GM21786 (cell line): ENCODE results near the gene MRNIP.

Source experiments
- ATAC-seq: cut with Tn5 transposase; IDR thresholded peaks from one replicate; pipeline ENCODE4 v1.9.1; 2021; ENCODE audit not compliant: unreplicated experiment

MRNIP gene

DNA sequence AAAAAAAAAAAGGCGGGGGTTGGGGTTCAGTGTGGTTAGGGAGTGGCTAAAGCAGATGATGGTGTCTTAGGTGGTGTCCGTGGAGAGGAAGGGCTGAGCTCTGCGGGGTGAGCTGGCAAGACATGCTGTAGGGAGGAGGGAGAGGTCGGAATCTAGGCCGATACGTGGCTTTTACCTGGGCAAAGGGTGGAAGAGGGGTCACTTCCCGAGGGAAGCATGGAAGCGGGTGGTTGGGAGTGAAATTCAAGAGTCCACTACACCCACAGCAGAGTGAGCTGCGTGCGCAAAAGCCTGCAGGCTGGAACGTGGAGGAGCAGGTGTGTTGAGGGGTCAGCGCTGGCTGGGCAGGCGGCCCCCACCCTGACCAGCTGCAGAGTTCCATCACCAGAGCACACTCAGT, 31.3 kb upstream of the MRNIP start:
- no peak for ATAC-seq

DNA sequence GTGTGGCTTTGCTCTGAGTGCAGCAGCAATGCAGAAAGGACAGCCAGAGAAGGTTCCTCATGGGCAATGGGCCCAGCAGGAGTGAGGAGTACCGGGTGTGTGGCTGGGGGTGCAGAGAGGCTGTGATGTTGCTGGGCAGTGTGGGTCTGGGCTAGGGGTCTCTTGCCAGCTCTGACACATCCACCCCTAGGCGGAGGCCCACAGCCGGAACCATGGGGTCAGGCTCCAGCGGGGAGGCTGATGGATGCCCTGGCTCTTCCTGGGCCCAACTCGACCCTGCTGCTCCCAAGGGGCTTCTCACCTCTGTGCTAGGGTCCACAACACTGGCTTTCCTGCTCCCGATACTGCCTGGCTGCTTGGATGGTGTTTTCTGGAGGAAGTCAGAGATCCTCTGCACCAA, 29.2 kb upstream of the MRNIP start:
- ATAC-seq: no peak

DNA sequence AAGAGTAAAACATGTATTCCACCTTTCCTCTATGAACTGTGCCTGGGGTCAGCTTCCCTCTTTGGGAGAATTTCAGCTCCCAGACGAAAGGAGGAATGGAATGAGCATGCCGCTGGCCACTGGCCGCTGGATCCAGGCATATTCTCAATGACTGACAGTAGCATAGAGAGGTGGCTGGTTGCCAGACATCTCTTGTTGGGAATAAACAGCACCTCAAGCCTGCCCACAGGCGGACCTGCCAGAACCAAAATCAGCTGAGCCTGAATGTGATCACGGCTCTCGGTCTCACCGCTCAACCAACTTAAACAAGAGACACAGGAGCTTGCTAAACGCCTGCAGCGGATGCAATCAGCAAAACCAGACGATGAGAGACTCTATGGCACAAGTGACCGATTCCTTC, 28.5 kb upstream of the MRNIP start:
- no peak for ATAC-seq

DNA sequence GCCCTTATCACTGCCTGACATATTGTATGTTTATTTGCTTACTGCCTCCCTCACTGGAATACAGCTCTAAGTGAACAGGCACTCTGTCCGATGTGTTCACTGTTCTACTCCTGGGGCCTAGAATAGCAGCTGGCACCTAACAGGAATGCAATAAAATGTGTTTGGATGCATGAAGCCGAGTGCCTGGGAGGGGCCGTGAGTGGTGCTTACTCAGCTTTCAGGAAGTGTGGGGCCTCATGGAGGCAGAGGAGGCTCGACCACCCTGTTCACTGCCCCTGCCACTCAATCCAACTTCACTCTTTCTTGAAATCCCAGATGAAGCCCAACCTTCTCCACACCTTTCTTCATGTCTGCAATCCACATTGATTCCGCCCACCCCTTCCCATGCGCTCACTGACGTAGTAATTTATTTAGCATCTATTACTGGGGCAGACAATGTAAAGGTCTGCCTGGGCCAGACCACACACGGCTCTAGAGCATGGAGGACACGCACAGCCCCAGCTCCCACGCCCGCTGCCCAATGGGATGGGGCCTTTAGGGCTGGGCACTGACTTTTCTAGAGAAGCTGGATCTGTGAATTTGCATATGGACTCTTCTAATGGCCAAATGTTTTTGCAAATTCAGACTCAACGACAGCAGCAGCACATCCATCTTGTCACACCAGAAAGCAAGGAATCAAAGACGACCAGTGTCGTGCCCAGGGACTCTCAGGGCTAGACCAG, 27.7 kb upstream of the MRNIP start:
- ATAC-seq: no peak

DNA sequence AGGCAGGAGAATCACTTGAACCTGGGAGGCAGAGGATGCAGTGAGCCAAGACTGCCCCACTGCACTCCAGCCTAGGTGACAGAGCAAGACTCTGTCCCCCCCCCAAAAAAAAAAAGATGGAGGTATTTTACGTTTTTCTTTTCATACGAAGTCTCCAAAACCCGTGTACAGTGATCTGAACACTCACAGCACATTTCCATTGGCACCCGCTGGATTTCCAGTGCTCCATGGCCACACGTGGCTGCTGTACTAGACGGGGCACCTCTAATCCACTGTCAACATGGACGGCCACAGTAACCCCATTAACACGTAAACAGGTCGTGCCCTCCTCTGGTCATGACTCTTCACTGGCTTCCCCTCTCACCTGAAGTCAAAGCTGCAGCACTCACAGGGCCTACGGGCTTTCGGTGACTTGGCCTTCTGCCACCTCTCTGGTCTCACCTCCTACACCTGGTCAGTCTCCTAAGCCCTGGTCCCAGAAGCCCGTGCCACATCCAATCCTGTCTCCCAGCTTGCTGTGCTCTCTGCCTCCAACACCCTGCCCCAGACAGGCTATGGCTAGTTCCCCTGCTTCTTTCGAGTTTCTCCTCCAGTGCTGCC, 27.0 kb upstream of the MRNIP start:
- ATAC-seq: no peak

DNA sequence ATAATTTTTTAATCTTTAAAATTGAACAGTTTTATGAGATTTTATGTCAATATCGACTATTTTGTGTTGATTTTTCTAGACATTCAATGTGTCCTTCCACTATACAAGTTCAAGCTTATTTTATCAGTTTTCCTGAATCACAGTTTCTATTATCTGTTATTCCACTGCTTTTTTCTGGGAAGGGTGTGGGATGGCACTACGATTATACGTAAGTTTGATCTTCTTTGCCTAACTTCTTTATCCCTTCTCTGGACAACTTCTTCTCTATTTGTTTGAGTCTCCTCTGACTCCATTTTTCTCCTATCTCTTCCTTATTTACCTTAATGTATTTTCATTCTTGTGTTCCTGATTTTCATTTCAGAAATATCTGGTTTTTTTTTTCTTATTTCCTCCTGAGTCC, 24.5 kb upstream of the MRNIP start:
- ATAC-seq: no peak

DNA sequence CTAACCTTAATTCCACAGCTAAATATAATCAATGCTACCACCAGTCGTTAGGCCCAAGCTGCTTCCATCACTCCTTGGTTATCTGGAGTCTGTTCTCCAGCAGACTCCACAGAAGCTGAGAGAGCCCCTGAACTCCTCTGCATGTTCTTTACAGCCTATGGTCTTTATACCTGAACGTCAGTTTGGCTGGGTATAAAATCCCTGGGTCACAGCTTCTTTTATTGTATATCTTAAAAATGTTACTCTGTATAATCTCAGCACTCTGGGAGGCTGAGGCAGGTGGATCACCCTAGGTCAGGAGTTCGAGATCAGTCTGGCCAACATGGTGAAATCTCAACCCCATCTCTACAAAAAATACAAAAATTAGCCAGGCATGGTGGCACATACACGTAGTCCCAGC, 23.7 kb upstream of the MRNIP start:
- ATAC-seq: no peak

DNA sequence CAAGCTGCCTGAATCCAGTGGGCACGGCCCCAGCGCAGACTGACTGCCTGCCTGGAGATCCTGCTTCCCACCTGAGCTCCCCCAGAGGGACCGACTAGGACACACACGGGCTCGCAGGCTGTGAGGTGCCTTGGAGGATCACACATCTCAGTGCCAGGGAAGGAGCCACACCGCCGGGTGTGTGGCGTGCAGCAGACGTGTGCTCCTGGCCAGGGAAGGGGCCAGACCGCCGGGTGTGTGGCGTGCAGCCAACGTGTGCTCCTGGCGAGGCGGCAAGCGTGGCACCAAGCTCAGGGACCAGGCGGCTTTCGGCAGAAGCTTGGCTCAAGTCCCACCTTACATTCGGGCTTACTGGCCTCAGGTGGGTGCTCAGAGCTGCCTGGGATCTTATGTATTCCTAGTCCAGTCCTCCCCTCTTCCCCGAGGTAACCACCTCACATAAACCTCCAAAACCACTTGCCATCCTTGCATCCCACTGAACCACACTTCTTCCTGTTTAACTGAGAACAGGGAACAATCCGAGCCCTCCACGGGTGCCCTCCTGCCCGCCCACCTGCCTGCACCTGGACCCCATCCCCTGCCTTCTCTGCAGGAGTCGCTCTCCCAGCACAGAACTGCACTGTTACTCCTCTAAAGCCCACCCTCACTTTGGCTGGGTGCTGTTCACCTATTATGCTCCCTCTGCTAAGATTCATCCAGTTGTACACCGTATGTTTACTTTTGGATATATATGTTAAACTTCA, 22.4 kb upstream of the MRNIP start:
- ATAC-seq: no peak

DNA sequence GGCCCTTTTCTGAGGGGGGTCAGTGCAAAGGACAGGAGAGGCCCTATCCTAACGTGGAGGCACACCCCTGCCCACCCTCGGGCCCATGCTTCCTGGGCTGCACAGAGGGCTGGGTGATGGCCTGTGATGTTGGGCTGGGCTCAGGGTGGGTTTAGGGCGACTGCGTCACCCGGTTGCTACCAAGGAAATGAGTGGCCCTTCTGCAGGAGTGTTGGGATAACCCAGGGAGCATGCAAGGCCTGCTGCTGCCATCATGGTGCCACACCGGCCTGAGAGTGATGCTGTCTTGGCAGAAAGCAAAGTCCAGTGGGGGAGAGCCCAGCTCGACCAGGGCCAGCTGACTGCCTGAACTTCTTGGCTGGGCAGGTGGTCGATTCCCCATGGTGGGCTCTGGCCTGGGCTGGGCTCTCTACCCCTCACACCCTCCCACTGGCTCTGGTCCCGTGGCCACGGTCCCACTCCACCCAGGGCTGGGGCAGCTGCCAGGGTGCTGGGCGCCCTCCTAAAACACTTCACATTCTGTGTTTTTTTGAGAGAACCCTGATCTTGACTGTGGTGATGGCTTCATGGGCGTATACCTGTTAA, 21.5 kb upstream of the MRNIP start:
- no peak for ATAC-seq

DNA sequence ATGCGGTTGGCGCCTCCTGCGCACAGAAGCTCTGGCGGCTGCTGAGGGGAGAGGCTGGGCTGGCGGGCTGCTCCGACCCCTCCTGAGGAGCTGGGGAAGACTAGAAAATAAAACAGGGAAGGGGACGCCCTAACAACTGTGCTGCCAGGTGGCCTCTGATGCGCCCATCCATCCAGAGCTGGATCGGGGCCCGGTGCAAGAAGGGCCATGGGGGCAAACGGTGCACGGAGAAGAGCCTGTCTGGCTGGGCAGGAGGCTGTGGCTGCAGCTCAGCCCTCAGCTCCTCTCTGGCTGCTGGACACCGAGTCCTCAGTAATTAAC, 21.0 kb upstream of the MRNIP start:
- ATAC-seq: no peak

DNA sequence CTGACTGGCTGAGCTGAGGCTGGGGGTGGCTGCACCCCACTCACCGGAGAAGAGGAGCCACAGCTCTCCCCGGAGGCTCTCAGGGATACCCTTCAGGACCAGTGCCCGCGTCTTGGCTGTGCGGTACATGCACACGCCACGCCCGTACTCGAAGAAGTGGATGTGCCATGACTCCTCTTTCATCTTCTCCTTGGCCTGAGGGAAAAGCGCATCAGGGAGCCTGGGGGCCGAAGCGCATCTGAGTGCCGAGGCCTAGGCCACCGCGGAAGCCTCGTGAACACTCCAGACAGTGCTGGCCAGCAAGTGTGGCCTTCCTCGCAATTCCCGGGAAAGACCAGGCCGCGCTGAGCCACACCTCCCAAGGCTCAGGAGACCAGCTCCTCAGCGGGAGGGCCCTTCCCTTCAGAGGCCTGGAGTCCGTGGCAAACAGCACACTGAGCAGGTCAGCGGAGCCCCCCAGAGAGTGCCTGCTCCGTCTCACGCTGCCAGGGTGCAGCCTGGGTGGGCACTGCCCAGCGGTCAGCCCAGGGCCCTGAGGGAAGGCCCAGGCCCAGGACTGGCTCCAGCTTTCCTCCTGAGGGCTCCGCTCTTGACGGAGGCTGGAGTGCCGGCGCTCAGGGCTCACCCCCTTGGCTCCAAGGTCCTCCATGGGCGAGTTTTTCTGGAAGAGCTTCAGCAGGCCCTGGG, 20.5 kb upstream of the MRNIP start:
- ATAC-seq: no peak

DNA sequence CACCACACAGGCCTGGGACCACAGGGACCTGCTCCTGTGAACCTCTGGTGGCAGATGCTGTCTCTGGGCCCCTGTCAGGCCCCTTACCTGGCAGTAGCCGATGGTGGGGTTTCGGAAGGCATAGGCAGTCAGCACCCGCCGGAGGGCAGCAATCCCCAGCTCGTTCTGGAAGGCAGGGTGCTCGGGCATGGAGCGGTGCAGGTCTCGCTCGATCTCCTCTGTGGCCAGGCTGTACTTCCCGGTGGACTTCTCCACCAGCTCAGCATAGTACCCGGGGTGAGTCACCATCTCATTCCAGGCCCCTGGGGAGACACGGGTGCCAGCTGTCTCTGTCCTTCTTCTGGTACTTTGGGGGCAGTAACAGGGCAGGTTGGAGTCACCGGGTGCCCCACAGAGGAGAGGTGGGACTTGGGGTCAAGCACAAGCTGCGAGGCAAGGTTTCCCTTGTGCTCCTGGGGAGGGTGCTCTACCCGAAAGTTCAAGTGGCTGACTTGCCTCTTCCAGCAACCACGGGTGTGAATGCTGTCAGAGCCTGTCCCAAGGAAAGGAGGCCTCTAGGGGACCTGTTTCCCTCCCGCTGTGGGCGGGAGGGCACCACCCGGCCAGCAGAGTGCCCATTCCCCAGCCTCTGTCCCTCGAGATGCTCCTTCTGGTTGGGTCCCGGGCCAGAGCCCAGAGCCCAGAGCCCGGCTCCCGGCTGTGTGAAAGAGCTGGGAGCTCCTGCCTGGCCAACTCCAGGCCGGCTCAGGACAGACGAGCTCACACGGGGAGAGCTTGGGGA, 19.8 kb upstream of the MRNIP start:
- ATAC-seq: no peak

DNA sequence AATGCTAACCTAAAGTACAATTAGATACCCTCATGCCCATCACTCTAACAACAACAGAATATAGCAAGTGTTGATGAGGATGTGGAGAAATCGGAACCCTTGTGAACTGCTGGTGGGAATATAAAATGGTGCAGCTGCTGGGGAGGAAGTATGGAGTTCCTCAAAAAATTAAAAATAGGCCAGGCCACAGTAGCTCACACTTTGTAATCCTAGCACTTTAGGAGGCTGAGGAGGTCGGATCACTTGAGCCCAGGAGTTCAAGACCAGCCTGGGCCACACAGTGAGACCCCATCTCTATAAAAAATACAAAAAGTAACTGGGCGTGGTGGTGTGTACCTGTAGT, 18.0 kb upstream of the MRNIP start:
- ATAC-seq: no peak

DNA sequence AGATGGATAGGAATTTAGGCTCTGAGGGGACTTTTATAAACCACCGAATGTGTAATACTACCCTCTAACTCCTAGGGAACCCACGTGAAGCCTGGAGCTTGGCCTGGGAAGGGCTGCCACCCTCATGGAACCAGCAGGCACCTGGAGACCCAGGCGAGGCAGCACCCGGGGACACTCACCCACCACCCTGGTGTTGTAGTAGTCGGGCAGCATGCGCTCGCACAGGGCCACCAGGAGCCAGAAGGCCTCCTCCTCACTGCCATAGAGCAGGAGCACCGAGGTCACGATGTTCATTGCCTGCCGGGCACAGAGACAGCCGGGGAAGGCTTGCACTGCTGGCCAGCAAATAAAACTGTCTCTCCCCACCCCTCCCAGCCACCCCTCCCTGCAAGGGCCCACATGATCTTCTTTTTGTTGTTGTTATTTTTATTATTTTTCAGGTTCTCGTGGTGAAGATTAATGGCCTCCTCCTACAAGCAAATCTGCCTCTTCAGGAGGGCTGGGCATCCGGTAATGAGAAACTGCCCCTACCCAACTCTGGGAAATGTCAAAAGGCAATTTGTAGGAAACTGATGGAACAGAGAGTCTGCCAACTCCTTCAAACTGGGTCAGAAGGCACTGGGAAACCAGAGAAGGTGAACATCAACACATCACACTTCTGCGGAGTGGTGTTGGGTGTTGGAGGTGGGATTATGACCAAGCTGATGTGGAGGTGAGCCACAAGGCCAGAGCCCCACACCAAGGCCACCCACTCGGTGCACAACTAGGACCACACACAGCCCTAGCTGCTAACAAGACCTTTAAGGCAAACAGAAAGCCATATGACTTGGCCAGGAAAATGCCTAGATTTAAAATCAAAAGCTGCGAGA, 17.4 kb upstream of the MRNIP start:
- ATAC-seq: no peak

DNA sequence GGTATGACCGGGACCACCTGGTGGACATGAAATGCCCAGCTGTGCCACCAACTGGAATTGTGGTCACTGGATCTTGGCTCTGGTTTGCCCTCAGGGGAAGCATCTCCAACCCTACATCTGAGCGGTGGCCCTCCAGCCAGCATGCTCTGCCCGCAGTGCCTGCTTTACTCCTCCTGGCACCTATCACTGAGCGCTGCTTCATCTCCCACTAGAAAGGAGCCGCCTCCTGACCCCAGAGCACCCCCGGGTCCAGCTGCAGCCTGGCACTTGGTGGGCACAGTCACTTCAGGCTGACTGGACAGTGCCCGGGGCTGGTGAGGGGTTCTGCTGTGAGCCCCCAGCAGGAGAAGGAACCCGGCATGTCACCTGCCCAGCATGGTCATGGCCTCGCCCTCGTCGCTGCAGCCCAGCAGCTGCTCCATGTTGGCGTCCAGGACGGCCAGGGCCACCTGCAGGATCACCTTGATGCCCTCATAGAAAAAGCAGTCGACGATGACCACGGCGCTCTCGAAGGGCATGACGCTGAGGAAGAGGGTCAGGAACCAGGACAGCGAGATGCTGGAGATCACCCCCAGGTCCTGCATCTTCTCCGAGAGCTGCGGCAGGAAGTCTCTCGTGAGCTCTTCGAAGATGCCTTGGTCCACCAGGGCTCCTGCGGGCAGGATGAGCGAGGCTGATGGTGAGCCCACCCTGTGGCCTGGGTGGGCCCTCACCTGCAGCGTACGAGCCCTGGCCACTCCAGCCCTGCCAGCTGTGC, 16.1 kb upstream of the MRNIP start:
- no peak for ATAC-seq

DNA sequence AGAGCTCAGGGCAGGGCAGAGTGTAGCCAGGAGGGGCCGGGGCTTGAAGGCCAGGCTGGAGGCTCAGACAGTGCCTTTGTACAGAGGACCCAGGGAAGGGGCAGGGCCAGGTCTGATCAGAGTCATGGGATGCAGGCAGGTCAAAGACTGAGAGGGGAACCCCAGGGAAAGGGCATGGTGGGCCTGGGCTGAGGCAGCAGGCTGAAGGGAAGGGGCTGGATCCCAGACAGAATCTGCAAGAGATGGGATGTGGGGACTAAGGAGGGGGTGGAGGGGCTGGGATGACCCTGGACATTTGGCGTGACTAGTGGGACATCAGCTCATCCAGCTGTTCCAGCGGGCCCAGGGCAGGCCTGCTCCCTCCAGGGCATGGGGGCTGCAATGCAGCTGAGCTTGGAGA, 15.5 kb upstream of the MRNIP start:
- ATAC-seq: no peak

DNA sequence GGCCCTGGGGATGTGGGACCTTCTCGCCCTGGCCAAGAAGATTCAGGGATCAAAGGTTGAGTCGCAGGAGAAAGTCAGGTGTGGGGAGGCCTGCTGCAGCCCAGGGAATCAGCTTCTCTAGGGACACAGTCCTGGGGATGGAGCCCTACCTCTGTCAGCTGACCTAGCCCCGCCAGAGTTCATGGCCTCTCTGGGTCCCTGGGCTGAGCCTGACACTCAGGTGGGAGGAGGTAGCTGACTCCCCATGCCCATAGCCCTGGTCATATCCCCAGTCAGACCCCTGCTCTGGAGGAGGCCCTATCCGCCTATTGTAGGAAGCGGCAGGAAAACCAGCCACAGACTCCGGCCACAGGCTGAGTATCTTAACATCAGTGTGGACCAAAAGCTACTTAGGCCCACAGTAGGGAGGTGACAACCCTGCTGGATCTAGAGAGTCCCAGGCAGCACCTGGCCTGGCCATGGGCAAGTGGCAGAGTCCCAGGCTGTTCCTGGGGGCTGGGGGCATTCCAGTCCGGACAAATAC, 15.0 kb upstream of the MRNIP start:
- no peak for ATAC-seq

DNA sequence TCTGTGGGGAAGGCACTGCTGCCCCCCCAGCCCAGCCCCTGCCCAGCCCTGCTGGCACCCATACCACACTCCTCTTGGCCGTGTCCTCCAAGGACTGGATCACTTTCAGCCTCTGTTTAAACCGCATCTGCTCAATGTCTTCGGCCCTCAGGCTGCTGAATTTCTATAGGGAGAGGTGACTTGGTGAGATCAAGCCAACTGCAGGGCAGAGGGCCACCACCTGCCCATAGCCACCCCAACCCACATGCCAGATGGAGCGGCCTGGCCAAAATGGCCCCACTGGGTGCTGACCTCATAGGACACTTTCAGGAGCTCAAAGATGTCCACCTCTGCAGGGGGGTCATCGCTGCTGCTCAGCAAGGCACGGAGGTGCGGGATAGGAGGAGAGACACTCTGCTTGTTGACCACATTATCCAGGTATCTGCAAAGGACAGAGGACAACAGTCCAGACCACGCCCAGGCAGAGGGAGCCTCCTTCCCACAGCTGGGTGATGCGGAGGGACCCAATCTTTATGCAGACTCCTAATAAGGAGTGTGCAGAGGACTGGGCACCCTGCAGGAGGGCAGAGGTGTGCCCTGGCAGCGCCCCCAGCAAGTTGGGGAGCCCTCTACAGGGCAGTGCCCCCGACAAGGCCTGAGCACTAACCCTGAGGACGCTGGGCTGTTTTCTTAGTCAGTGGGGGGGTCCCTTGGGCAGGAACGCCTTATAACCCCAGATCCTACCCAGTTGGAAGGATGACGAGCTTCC, 14.4 kb upstream of the MRNIP start:
- ATAC-seq: no peak
